Astrocyte of the spinal cord (primary cell): ENCODE results near the gene PABPC5.

ENCODE experiments used
- DNase-seq: peaks from one replicate; pipeline ENCODE4 v3.0.0; 2011; ENCODE audit warnings: low read depth, low spot score
- H3K4me3 ChIP-seq: 2 replicates; pipeline ENCODE4 v1.5.1; 2011; ENCODE audit warnings: low read depth, mild to moderate bottlenecking, low read length, moderate library complexity
- in situ Hi-C: cut with HindIII; loops from 2 replicates; pipeline ENCODE4 v1.10.0; 2017; ENCODE audit warnings: low sequenced_read_pairs
- TF ChIP-seq, protein P1 (sequence below): IDR thresholded peaks from 2 replicates; pipeline ENCODE4 v1.5.1; 2012; ENCODE audit warnings: low read depth, mild to moderate bottlenecking, low read length, inconsistent platforms

Gene PABPC5

DNA sequence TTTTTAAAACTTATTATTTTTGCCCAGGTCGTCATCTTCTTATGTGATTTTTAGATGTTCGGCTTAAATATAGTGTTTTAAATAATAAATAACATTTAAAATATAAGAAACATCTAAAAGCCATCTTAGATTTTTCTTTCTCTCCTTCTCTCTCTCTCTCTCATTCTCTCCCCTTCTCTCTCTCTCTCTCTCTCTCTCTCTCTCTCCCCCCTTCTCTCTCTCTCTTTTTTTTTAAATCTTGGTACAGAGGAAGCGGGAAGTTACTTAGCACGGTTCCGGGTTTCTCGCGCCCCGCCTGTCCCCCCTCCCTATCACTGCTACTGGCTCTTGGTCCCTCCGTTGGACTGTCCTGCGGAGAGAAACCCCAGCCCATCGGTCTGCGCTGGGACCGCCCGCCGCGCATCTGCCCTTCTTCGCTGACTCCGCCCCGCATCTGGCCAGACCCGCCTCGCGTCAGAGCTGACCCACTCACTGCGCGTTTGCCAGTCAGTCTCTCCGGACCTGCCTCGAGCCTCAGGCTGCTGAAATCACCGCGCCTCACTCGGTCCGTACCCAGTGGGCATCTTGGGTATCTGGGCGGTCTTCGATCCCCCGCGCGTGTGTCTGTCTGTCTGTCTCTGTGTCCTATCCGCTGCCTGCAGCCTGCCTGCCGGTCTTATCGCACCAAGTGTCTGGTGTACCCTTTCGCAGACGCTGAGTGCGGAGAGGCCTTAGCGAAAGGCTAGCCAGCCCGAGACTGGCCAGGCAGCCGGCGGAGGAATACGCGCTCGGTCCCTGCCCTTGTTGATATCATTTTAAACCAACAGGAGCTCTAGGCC, at the start of gene PABPC5:
Gene PABPC5, plus strand, starts transcription at position 489 of the 818 bp plus-strand sequence. CDS start 739 bp downstream, outside the sequence.
- in situ Hi-C loops, result no loop called here
- TF ChIP-seq, protein P1, sequence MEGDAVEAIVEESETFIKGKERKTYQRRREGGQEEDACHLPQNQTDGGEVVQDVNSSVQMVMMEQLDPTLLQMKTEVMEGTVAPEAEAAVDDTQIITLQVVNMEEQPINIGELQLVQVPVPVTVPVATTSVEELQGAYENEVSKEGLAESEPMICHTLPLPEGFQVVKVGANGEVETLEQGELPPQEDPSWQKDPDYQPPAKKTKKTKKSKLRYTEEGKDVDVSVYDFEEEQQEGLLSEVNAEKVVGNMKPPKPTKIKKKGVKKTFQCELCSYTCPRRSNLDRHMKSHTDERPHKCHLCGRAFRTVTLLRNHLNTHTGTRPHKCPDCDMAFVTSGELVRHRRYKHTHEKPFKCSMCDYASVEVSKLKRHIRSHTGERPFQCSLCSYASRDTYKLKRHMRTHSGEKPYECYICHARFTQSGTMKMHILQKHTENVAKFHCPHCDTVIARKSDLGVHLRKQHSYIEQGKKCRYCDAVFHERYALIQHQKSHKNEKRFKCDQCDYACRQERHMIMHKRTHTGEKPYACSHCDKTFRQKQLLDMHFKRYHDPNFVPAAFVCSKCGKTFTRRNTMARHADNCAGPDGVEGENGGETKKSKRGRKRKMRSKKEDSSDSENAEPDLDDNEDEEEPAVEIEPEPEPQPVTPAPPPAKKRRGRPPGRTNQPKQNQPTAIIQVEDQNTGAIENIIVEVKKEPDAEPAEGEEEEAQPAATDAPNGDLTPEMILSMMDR, result no peak
- DNase-seq, result peak; percentile 87

DNA sequence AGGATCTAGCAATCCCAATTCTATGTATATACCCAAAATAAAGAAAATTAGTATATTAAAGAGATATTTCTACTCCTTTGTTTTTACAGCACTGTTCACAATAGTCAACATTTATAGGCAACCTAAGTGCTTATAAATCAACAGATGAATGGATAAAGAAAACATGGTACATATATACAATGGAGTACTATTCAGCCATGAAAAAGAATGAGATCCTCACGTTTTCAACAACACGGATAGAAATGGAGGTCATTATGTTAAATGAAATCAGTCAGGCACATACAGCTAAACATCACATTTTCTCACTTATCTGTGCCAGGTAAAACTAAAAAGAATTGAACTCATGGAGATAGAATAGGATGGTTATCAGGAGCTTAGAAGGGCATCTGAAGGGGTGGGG, 45.6 kb upstream of the PABPC5 start:
- TF ChIP-seq, protein P1, result no peak
- no peak overlapping the region for H3K4me3 ChIP-seq
- in situ Hi-C loops, result no loop called here
- DNase-seq, result no peak

More for the DNA sequence above, at the start of gene PABPC5:
- peak within 1 kb of the TSS; percentile 39 for H3K4me3 ChIP-seq

DNA sequence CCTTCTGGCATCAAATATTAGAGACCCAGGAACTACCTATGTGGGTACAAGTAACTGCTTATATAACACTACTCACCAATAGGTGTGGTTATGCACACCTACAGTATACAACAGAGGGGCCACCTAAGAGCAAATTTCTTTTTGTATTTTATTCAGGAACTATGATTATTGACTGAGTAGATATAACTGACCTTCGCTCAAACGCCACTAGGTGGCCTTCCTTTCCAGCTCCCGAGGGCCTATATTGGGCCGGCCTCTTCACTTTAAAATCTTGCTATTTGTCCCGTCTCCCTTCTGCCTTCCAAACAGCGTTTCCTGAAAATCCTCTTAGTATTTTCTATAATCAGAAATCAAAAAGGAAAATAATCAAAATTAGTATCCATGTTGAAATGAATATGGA, 19.9 kb upstream of the PABPC5 start:
- in situ Hi-C loops, result no loop called here
- no peak for DNase-seq
- no peak overlapping the region for H3K4me3 ChIP-seq
- TF ChIP-seq, protein P1, result peak; percentile 29

DNA sequence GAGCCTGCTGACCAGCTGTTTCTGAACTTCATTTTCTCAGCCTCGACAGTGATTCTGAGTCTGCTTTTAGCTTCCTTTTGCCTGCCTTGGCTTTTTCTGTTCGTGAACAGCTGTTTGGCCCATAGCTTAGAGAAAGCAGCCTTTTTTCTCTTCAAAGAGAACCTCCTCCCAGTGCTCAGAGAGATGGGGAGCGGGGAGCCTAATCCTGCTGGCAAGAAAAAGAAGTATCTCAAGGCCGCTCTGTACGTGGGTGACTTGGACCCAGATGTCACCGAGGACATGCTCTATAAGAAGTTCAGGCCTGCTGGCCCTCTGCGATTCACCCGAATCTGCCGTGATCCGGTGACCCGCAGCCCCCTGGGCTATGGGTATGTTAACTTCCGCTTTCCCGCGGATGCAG, 756 bp downstream of the PABPC5 start:
- H3K4me3 ChIP-seq, result peak overlapping the region; percentile 39
- TF ChIP-seq, protein P1, result no peak
- DNase-seq, result no peak
- in situ Hi-C loops, result no loop called here
